HG02610 (cell line): ENCODE data around the gene PRICKLE2.

Source experiments
- ATAC-seq: cut with Tn5 transposase; IDR thresholded peaks from one replicate; pipeline ENCODE4 v1.9.1; 2021; ENCODE audit warnings: mild to moderate bottlenecking, moderate library complexity; ENCODE audit not compliant: unreplicated experiment

PRICKLE2 gene

DNA sequence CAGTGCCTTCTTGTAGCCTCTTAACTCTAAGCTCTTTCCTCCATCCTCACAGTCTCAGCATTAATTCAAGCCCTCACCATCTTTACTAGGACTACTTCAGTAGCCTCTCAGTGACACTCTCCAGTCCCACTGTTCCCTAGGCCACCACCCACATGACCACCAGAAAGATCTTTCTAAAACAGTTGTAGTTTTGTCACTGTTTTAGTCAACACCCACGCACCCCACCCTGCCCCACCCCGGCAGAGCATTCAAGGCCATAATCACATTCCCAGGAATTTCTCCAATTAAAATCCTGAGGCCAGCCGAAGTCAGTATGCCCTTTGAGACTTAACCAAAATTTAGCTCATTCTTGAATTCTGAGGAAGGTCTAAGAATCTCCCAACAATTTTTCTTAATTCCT lies 170.8 kb downstream of the PRICKLE2 start:
- ATAC-seq, result no peak

GRCh38 chr3:64053581-64053980 lies 171.7 kb downstream of the PRICKLE2 start:
- ATAC-seq, result no peak

DNA sequence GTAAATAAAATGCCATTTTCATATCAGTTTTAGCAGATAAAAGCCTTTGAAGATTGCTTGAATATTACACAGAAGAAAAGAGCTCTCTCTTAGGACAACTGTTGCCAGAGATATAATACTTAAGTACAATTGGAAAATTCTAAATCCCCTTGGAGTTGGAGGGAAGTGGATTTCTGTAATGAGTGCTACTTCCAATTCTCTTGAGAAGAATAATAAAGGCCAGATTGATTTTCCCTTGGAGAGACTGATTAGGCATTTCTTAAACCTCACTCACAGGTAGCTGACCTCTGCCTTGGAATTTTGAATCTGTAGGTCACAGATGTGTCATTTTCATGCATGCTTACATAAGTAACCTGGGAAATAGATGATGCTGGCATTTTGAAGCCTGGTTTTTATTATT lies 172.1 kb downstream of the PRICKLE2 start:
- ATAC-seq, result no peak

- ATAC-seq, result no peak
Observed at GRCh38 chr3:64049832-64050231, 175.4 kb downstream of the PRICKLE2 start.

GRCh38 chr3:64049136-64049535 lies 176.1 kb downstream of the PRICKLE2 start:
- no peak for ATAC-seq

- ATAC-seq, result no peak
Observed at GRCh38 chr3:64048631-64049061, 176.6 kb downstream of the PRICKLE2 start.

DNA sequence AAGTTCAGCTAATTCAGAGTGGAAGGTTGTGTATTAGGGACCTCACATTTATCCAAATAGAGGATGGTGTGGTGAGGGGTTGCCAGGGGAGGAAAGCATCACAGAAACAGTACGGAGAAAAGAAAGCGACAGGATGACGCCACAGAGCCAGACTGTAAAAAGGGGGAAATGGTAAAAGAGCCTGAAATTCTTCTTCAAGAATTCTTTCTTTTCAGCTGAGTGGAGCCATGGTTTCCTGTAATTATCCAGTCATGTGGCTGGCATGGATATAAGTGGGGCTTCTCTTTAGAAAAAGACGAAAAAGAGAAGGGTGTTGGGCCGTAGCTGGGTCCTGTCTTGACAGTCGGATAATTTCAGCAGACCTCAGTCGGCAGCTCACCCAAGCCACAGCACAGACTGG lies 177.5 kb downstream of the PRICKLE2 start:
- ATAC-seq, result no peak

DNA sequence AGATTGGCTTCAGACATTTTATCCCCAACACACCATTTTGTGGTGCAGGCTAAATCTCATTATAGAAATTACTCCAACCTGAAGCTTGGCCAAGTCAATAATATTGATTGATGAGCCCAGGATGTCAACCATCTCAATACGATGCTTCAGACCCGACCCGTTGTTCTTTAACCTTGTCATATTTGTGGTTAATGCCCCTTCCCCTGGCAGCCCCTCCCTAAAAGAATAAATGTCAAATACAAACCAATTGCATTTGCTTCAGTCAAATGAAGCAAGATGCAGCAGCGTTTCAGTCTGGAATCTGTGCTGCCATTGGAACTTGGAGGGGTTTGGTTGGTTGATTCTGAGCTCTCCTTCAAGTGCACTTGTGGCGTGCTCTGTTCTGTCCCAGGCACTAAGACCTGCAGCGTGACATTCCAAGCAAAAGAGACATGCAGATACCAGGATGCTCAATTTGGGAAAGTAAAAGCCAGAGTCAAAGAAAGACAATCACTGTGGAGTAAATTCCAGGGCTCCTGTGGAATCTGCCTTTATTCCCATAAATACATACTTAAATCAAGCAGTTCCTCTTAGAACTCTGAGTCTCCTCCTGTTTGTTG lies 178.2 kb downstream of the PRICKLE2 start:
- no peak for ATAC-seq

DNA sequence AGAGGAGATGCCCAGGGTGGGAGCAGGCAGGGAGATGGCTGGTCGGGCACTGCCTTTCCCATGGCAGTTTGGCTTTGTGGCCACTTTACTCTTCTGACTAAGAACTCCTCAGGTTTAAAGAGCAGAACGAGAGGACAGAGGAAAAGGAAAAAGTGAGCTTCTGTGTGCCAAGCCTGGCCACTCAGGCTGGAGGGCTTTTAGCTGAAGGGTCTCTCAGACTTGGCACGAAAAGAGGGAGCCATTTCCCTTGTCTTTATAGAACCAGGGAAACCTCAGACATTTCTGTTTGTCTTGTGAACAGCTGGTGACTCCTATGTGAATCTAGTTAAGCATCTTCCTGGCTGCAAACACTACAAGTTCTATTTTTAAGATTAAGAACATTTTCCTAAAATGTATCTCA lies 178.7 kb downstream of the PRICKLE2 start:
- ATAC-seq, result no peak

- ATAC-seq, result no peak
Observed at GRCh38 chr3:64042952-64043351, 182.3 kb downstream of the PRICKLE2 start.
